ENCODE measurements around the gene MAB21L4.

MAB21L4 gene

GRCh38 chr2:240888130-240888889 is 7.6 kb downstream of the MAB21L4 start:
- Histone ChIP-seq H3K4me1 (ENCODE audit: insufficient read depth, low read length) (no peaks in the 10 kb centered on the region), H3K9me3 (ENCODE audit: low read length) (no peaks in the 10 kb centered on the region), H3K4me3 (ENCODE audit: low read depth in 1 of 2, low read length in 2 of 2) (no peak overlapping the region), H3K9ac (ENCODE audit: low read length) (no peak overlapping the region), H3K27ac (ENCODE audit: low read depth, low read length) (no peak overlapping the region), H3K36me3 (ENCODE audit: insufficient read depth, low read length) (no peaks in the 10 kb centered on the region), H3K27me3 (ENCODE audit: control insufficient read depth in 1 of 2, insufficient read depth in 2 of 2, low read length in 2 of 2) (no peaks in the 10 kb centered on the region)

- Histone ChIP-seq H3K27me3 (ENCODE audit: control insufficient read depth in 1 of 2, insufficient read depth in 2 of 2, low read length in 2 of 2) (no peaks in the 10 kb centered on the region), H3K36me3 (ENCODE audit: insufficient read depth, low read length) (no peaks in the 10 kb centered on the region), H3K27ac (ENCODE audit: low read depth, low read length) (no peak overlapping the region), H3K9me3 (ENCODE audit: low read length) (no peaks in the 10 kb centered on the region), H3K4me3 (ENCODE audit: low read depth in 1 of 2, low read length in 2 of 2) (no peak overlapping the region), H3K9ac (ENCODE audit: low read length) (no peak overlapping the region), H3K4me1 (ENCODE audit: insufficient read depth, low read length) (no peaks in the 10 kb centered on the region)
Measured at GRCh38 chr2:240887631-240888030, 8.3 kb downstream of the MAB21L4 start.

GRCh38 chr2:240886678-240887609 is 9.0 kb downstream of the MAB21L4 start:
- Histone ChIP-seq H3K27ac (ENCODE audit: low read depth, low read length) (no peak overlapping the region), H3K4me1 (ENCODE audit: insufficient read depth, low read length) (no peaks in the 10 kb centered on the region), H3K36me3 (ENCODE audit: insufficient read depth, low read length) (no peaks in the 10 kb centered on the region), H3K9me3 (ENCODE audit: low read length) (no peaks in the 10 kb centered on the region), H3K4me3 (ENCODE audit: low read depth in 1 of 2, low read length in 2 of 2) (no peak overlapping the region), H3K27me3 (ENCODE audit: control insufficient read depth in 1 of 2, insufficient read depth in 2 of 2, low read length in 2 of 2) (no peaks in the 10 kb centered on the region), H3K9ac (ENCODE audit: low read length) (no peak overlapping the region)

GRCh38 chr2:240886023-240886565 is 9.9 kb downstream of the MAB21L4 start:
- H3K9me3 ChIP-seq (ENCODE audit: low read length): no peaks in the 10 kb centered on the region
- no peak overlapping the region for H3K27ac ChIP-seq (ENCODE audit: low read depth, low read length)
- H3K36me3 ChIP-seq (ENCODE audit: insufficient read depth, low read length): no peaks in the 10 kb centered on the region
- no peaks in the 10 kb centered on the region for H3K27me3 ChIP-seq (ENCODE audit: control insufficient read depth in 1 of 2, insufficient read depth in 2 of 2, low read length in 2 of 2)
- no peak overlapping the region for H3K4me3 ChIP-seq (ENCODE audit: low read depth in 1 of 2, low read length in 2 of 2)
- H3K9ac ChIP-seq (ENCODE audit: low read length): no peak overlapping the region
- H3K4me1 ChIP-seq (ENCODE audit: insufficient read depth, low read length): no peaks in the 10 kb centered on the region

- Histone ChIP-seq H3K4me3 (ENCODE audit: low read depth in 1 of 2, low read length in 2 of 2) (no peak overlapping the region), H3K27me3 (ENCODE audit: control insufficient read depth in 1 of 2, insufficient read depth in 2 of 2, low read length in 2 of 2) (no peaks in the 10 kb centered on the region), H3K9ac (ENCODE audit: low read length) (no peak overlapping the region), H3K27ac (ENCODE audit: low read depth, low read length) (no peak overlapping the region), H3K9me3 (ENCODE audit: low read length) (no peaks in the 10 kb centered on the region), H3K36me3 (ENCODE audit: insufficient read depth, low read length) (no peaks in the 10 kb centered on the region), H3K4me1 (ENCODE audit: insufficient read depth, low read length) (no peaks in the 10 kb centered on the region)
Measured at GRCh38 chr2:240885566-240885965, 10.4 kb downstream of the MAB21L4 start.

- Histone ChIP-seq H3K9me3 (ENCODE audit: low read length) (no peaks in the 10 kb centered on the region), H3K9ac (ENCODE audit: low read length) (no peak overlapping the region), H3K4me3 (ENCODE audit: low read depth in 1 of 2, low read length in 2 of 2) (no peak overlapping the region), H3K4me1 (ENCODE audit: insufficient read depth, low read length) (no peaks in the 10 kb centered on the region), H3K36me3 (ENCODE audit: insufficient read depth, low read length) (no peaks in the 10 kb centered on the region), H3K27ac (ENCODE audit: low read depth, low read length) (no peak overlapping the region), H3K27me3 (ENCODE audit: control insufficient read depth in 1 of 2, insufficient read depth in 2 of 2, low read length in 2 of 2) (no peaks in the 10 kb centered on the region)
Measured at GRCh38 chr2:240884745-240885144, 11.2 kb downstream of the MAB21L4 start.

- no peak overlapping the region for H3K9ac ChIP-seq (ENCODE audit: low read length)
- H3K27me3 ChIP-seq (ENCODE audit: control insufficient read depth in 1 of 2, insufficient read depth in 2 of 2, low read length in 2 of 2): no peaks in the 10 kb centered on the region
- no peak overlapping the region for H3K4me3 ChIP-seq (ENCODE audit: low read depth in 1 of 2, low read length in 2 of 2)
- no peak overlapping the region for H3K27ac ChIP-seq (ENCODE audit: low read depth, low read length)
- H3K36me3 ChIP-seq (ENCODE audit: insufficient read depth, low read length): no peaks in the 10 kb centered on the region
- no peaks in the 10 kb centered on the region for H3K9me3 ChIP-seq (ENCODE audit: low read length)
- no peaks in the 10 kb centered on the region for H3K4me1 ChIP-seq (ENCODE audit: insufficient read depth, low read length)
Measured at GRCh38 chr2:240884221-240884620, 11.7 kb downstream of the MAB21L4 start.

GRCh38 chr2:240881913-240882312 is 14.0 kb downstream of the MAB21L4 start:
- Histone ChIP-seq H3K9me3 (ENCODE audit: low read length) (no peaks in the 10 kb centered on the region), H3K4me3 (ENCODE audit: low read depth in 1 of 2, low read length in 2 of 2) (no peak overlapping the region), H3K4me1 (ENCODE audit: insufficient read depth, low read length) (no peaks in the 10 kb centered on the region), H3K9ac (ENCODE audit: low read length) (no peak overlapping the region), H3K27ac (ENCODE audit: low read depth, low read length) (no peak overlapping the region), H3K36me3 (ENCODE audit: insufficient read depth, low read length) (no peaks in the 10 kb centered on the region), H3K27me3 (ENCODE audit: control insufficient read depth in 1 of 2, insufficient read depth in 2 of 2, low read length in 2 of 2) (no peaks in the 10 kb centered on the region)

GRCh38 chr2:240879105-240879504 is 16.9 kb downstream of the MAB21L4 start:
- Histone ChIP-seq H3K36me3 (ENCODE audit: insufficient read depth, low read length) (no peaks in the 10 kb centered on the region), H3K9ac (ENCODE audit: low read length) (no peak overlapping the region), H3K4me1 (ENCODE audit: insufficient read depth, low read length) (no peaks in the 10 kb centered on the region), H3K27me3 (ENCODE audit: control insufficient read depth in 1 of 2, insufficient read depth in 2 of 2, low read length in 2 of 2) (no peaks in the 10 kb centered on the region), H3K9me3 (ENCODE audit: low read length) (no peaks in the 10 kb centered on the region), H3K27ac (ENCODE audit: low read depth, low read length) (no peak overlapping the region), H3K4me3 (ENCODE audit: low read depth in 1 of 2, low read length in 2 of 2) (no peak overlapping the region)

- Histone ChIP-seq H3K9me3 (ENCODE audit: low read length) (no peaks in the 10 kb centered on the region), H3K4me1 (ENCODE audit: insufficient read depth, low read length) (no peaks in the 10 kb centered on the region), H3K27ac (ENCODE audit: low read depth, low read length) (no peak overlapping the region), H3K4me3 (ENCODE audit: low read depth in 1 of 2, low read length in 2 of 2) (no peak overlapping the region), H3K36me3 (ENCODE audit: insufficient read depth, low read length) (no peaks in the 10 kb centered on the region), H3K9ac (ENCODE audit: low read length) (no peak overlapping the region), H3K27me3 (ENCODE audit: control insufficient read depth in 1 of 2, insufficient read depth in 2 of 2, low read length in 2 of 2) (no peaks in the 10 kb centered on the region)
Measured at GRCh38 chr2:240878341-240878936, 17.5 kb downstream of the MAB21L4 start.
